Measurements from ENCODE around the gene LRRC8C. TPM values are rescaled to one million over a fixed set of nuclear protein-coding genes. Genes with fewer than 3 reads are reported as not detected.

Gene LRRC8C
- total and polyA plus RNA-seq, 2 experiments from 2014 or later, result 0.89 to 3.9 TPM

GRCh38 chr1:89704014-89704413 is 71.1 kb downstream of the LRRC8C start:
- H3K27ac ChIP-seq (ENCODE audit: low read depth), result no peak overlapping the region
- ATAC-seq, result no peak
- H4K20me1 ChIP-seq (replicated peaks; ENCODE audit: insufficient read depth), result no peaks in the 10 kb centered on the region
- no peaks in the 10 kb centered on the region for H3K27me3 ChIP-seq (ENCODE audit: insufficient read depth)
- no peaks in the 10 kb centered on the region for H3F3A ChIP-seq (replicated peaks; ENCODE audit: low read depth)
- peaks cover 18% of the 10 kb centered on the region for H3K4me1 ChIP-seq (ENCODE audit: insufficient read depth)
- no peak overlapping the region for H2AFZ ChIP-seq
- no peaks in the 10 kb centered on the region for H3K36me3 Mint-ChIP-seq (ENCODE audit: low read depth)
- H3K4me2 ChIP-seq, result no peak overlapping the region
- peaks cover 16% of the 10 kb centered on the region for H3K4me1 Mint-ChIP-seq
- no peak overlapping the region for H3K4me3 Mint-ChIP-seq
- no peak overlapping the region for H3K27ac Mint-ChIP-seq
- H3K9me2 ChIP-seq (ENCODE audit: insufficient read depth), result 0 out of 2 replicates have a peak, but pooled peaks cover 4% of the 10 kb centered on the region
- H3K36me3 ChIP-seq (ENCODE audit: insufficient read depth), result no peaks in the 10 kb centered on the region
- TF ChIP-seq JUNB (IDR thresholded peaks at IDR 0.05; ENCODE audit: unreplicated experiment), result no peak
- no peak for TF ChIP-seq CTCF (conservative IDR thresholded peaks at IDR 0.05; ENCODE audit: low read depth in 2 of 2)
- TF ChIP-seq POLR2AphosphoS5 (IDR thresholded peaks at IDR 0.05; ENCODE audit: low read depth), result no peak
- TF ChIP-seq REST (IDR thresholded peaks at IDR 0.05; ENCODE audit: unreplicated experiment), result no peak
- TF ChIP-seq EZH2 (IDR thresholded peaks at IDR 0.05; ENCODE audit: low read depth, unreplicated experiment), result no peak
- TF ChIP-seq CREB1 (CRISPR knock-in tag; IDR thresholded peaks at IDR 0.05; ENCODE audit: low read depth), result no peak
- no peak for TF ChIP-seq NANOG (IDR thresholded peaks at IDR 0.05; ENCODE audit: borderline replicate concordance)
- TF ChIP-seq EZH2phosphoT487 (IDR thresholded peaks at IDR 0.05; ENCODE audit: unreplicated experiment), result no peak
- TF ChIP-seq ZNF114 (CRISPR knock-in tag; IDR thresholded peaks at IDR 0.05), result no peak
- TF ChIP-seq ETS1 (IDR thresholded peaks at IDR 0.05), result no peak
- TF ChIP-seq STAT1 (IDR thresholded peaks at IDR 0.05; ENCODE audit: unreplicated experiment), result no peak
- TF ChIP-seq ZNF462 (CRISPR knock-in tag; IDR thresholded peaks at IDR 0.05), result no peak
- TF ChIP-seq ZNF331 (CRISPR knock-in tag; IDR thresholded peaks at IDR 0.05; ENCODE audit: low read depth), result no peak
- peak; percentile 11 for DNase-seq (ENCODE audit: low spot score)
- no peaks in the 10 kb centered on the region for H3K9me3 Mint-ChIP-seq
- H3K27me3 Mint-ChIP-seq (ENCODE audit: insufficient read depth, low read depth, poor library complexity), result no peaks in the 10 kb centered on the region
- no peaks in the 10 kb centered on the region for H3K79me2 ChIP-seq (replicated peaks; ENCODE audit: insufficient read depth)
- H3K4me3 ChIP-seq, result no peak overlapping the region

Measured in GM23338 (cell line).